K562 (cell line): ENCODE measurements around the gene IPCEF1.
"Not testable (repeated sequence)": the region's sequence is repeated elsewhere in the genome, so short reads cannot be mapped to it uniquely, and the experiment has no call there.

Source experiments
- CEBPB ChIP-seq: fragments of 450-650 bp; IDR thresholded peaks from 2 replicates; pipeline ENCODE4 v1.6.1; 2016; ENCODE audit warnings: missing genetic modification characterization, missing compliant biosample characterization
- FOXO4 ChIP-seq: fragments of 450-650 bp; formaldehyde crosslinking; IDR thresholded peaks from 2 replicates; pipeline ENCODE4 v1.4.0; 2020; ENCODE audit warnings: mild to moderate bottlenecking, moderate library complexity
- JUN ChIP-seq, 2 experiments: sonication (generic) in 1 of 2; formaldehyde crosslinking in 1 of 2; IDR thresholded peaks; 2 replicates each; pipeline versions ENCODE4 v1.6.1 to v1.8.0; 2012 to 2022; ENCODE audit warnings: borderline replicate concordance in 2 of 2, mild to moderate bottlenecking in 2 of 2, improper control_type of control experiment in 1 of 2, low read depth in 1 of 2, low read length in 1 of 2, missing genetic modification reagents in 1 of 2
- JUND ChIP-seq, 2 experiments: IDR thresholded peaks; 2 replicates in 1 of 2; 3 replicates in 1 of 2; pipeline ENCODE4 v1.6.1; 2011; ENCODE audit warnings: borderline replicate concordance in 2 of 2, low read depth in 2 of 2, low read length in 2 of 2, improper control_type of control experiment in 1 of 2, missing biosample characterization in 1 of 2, missing genetic modification characterization in 1 of 2, missing genetic modification reagents in 1 of 2
- LCOR ChIP-seq: sonication (generic); formaldehyde crosslinking; IDR thresholded peaks from 2 replicates; pipeline ENCODE4 v1.8.0; 2022; ENCODE audit warnings: mild to moderate bottlenecking, missing genetic modification reagents
- RFX5 ChIP-seq: IDR thresholded peaks from 2 replicates; pipeline ENCODE4 v1.6.1; 2011; ENCODE audit warnings: low read depth, mild to moderate bottlenecking, improper control_type of control experiment, low read length
- SRSF1 ChIP-seq: fragments of 200-400 bp; formaldehyde crosslinking; IDR thresholded peaks from 2 replicates; pipeline ENCODE4 v1.6.1; 2017; ENCODE audit warnings: mild to moderate bottlenecking, low read depth, low read length, moderate library complexity
- TCF7L2 ChIP-seq: fragments of 150-350 bp; IDR thresholded peaks from 2 replicates; pipeline ENCODE4 v1.6.1; 2016; ENCODE audit warnings: low read depth, mild to moderate bottlenecking, low read length, moderate library complexity
- ZBTB1 ChIP-seq: sonication (generic); formaldehyde crosslinking; IDR thresholded peaks from 2 replicates; pipeline ENCODE4 v1.8.1; 2023; ENCODE audit warnings: missing genetic modification reagents, low read depth, mild to moderate bottlenecking, borderline replicate concordance
- ZNF217 ChIP-seq: sonication (generic); formaldehyde crosslinking; IDR thresholded peaks from 2 replicates; pipeline ENCODE4 v1.8.0; 2022; ENCODE audit warnings: mild to moderate bottlenecking, missing genetic modification reagents
- TF ChIP-seq, protein P1 (sequence below): IDR thresholded peaks from 2 replicates; pipeline ENCODE4 v1.6.1; 2014; ENCODE audit warnings: antibody characterized with exemption

- not testable (repeated sequence) for TF ChIP-seq TCF7L2; ZBTB1; FOXO4 (CRISPR knock-in tag); ZNF217; JUND (IDR thresholded peaks at IDR 0.05; ENCODE audit: borderline replicate concordance, low read depth, low read length); JUND (tag; IDR thresholded peaks at IDR 0.05; ENCODE audit: borderline replicate concordance, low read depth, low read length); SRSF1; JUN (IDR thresholded peaks at IDR 0.05; ENCODE audit: borderline replicate concordance, low read depth, low read length); JUN (CRISPR knock-in tag; IDR thresholded peaks at IDR 0.05; ENCODE audit: borderline replicate concordance); RFX5; LCOR (CRISPR knock-in tag); CEBPB
- TF ChIP-seq, protein P1, sequence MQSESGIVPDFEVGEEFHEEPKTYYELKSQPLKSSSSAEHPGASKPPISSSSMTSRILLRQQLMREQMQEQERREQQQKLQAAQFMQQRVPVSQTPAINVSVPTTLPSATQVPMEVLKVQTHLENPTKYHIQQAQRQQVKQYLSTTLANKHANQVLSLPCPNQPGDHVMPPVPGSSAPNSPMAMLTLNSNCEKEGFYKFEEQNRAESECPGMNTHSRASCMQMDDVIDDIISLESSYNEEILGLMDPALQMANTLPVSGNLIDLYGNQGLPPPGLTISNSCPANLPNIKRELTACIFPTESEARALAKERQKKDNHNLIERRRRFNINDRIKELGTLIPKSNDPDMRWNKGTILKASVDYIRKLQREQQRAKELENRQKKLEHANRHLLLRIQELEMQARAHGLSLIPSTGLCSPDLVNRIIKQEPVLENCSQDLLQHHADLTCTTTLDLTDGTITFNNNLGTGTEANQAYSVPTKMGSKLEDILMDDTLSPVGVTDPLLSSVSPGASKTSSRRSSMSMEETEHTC: not testable (repeated sequence)
Measured at GRCh38 chr6:154334147-154334546, 22.5 kb downstream of the IPCEF1 start.
